GM18511 (cell line): Measurements from ENCODE around the gene ABCA12.

Experiments
- ATAC-seq: cut with Tn5 transposase; IDR thresholded peaks from one replicate; pipeline ENCODE4 v1.9.1; 2021; ENCODE audit warnings: mild to moderate bottlenecking, moderate library complexity; ENCODE audit not compliant: unreplicated experiment

ABCA12 gene

DNA sequence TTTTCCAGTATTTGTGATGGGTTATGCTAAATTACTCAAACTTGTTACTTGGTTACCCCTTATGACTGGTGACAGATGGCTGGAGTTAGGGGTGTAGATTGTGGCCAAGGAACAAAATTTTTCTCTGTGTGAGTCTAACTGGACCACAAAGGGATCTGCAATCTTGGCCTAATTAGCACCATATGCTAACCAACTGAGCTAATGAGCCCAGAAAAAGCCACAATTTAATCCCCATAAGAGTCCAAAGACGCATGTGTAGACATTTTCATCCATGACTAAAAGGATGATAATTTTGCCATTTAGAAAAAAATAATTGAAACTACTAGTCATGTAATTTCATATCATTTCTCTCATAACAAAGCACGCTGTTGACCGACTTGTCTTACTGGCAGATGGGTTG lies 151.2 kb downstream of the ABCA12 start:
- no peak for ATAC-seq

DNA sequence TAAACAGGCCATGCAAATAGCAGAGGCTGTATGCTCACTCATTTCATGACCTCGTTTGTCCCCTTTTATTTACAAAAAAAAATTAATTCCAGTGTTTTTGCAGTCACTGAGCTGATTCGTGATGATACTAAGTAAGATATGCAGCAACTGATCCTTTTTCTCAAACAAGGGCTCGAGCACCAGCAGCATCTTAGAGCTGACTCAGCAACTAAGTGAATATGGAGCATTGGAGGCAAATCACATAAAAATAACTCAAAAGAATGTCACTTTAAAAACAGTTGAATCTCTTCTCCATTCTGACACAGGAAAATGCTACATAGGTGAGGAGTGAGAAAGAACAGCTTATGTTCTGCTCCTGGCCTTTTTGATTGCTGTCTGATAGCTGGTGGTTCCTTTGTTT lies 152.8 kb downstream of the ABCA12 start:
- no peak for ATAC-seq

DNA sequence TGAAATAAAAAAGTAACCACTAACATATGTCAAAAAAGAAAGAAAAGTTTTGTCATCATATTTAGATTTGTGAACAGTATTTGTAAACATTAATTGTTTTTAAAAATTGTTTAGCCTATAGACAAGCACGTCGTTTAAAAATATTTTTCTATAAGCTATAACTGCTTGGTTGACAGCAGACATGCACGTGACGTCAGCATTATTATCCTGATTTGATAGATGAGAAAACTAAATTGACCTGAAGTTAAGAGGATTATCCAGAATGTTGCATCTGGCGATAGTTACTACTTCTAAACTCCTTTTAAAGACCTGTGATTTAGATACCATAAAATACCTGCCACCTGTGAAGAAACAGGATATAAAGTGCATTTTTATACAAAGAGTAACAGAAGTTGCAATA lies 172.0 kb downstream of the ABCA12 start:
- ATAC-seq, result no peak

DNA sequence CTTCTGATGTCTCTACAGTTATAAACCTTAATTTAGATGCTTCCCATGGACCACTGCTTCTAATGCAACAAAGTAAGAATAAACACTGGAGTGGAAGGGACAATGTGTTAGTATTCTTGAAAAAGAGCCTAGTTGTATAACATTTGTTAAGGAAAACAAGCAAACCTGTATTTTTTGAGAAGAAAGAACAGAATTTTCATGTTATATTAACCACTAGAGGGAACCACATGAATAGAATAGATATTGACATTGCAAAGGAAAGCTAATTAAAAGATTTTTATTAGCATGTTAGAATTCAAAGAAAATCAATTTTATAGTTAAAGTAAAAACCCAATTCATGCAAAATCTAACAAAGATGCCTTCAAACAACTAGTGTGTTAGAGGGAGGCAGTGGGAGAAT lies 177.7 kb downstream of the ABCA12 start:
- no peak for ATAC-seq

DNA sequence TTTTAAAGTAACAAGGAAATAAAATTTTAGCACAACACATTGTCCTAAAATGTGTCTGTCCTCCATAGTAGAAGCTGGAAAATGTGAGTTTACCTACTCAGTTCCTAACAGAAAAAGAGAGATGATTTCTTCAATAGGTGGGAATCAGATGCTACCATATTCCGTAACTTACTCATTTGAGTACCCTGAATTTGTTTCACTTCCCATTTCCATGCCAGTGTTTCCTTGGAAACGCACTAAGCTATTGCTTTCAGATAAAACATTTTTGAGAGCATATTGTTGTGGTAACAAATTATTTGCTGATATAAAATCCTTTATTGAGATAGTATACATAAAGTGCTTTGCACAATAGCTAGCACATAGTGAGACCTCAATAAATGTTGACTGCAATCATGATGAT lies 191.5 kb downstream of the ABCA12 start:
- no peak for ATAC-seq

DNA sequence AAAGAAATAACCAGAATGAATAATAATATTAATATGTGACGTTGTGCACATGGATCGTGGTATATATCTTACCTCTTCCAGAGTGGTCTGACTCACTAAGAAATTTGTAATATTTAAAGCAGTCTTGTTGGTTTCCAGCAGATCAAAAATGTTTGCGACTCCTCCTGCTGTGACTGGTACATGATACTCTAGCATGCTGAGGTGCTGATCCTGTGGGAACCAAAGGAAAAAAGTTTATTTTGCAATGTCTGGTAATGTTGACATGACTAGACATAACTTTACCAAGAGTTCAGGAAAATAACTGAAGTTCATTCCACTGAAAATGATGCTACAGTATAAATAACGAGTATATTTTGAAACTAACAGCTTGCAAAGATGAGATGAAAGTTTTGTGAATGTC lies 204.4 kb downstream of the ABCA12 start:
- no peak for ATAC-seq

DNA sequence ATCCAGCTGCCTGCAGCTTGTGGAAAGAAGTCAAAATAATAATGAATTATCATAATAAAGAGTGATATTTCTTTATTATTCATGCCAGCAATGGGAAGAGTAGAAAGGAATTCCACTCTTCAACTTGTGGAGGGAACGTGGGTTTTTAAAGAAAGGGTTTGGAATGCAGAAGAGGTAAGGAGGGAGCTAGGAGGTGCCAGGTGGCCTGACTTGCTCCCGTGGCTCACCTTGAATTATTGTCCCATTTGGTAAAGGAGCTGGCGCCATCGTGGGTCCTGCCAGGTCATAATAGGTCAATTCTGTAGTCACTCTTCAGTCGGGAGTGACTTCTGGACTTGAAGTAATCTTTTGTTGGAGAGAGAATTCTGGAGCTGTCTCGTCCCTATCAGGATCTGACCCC lies 233.8 kb downstream of the ABCA12 start:
- no peak for ATAC-seq

DNA sequence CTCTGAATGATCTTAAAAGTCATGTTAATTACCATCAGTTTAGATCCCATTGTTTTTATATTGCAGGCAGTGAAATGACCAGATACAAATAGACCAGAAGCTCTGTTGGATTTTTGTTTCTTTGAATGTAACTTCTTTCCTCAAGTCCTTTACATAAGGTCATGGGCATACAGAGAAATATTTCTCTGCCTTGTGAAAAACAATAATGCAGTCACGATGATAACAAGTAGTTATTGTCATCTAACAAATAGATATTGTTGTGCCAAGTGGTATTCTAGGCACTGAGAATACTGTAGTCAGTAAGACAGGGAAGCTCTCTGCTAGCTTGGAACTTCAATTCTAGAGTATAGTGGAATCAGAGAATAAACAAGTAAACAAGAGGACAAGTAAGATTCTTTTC lies 234.2 kb downstream of the ABCA12 start:
- no peak for ATAC-seq

DNA sequence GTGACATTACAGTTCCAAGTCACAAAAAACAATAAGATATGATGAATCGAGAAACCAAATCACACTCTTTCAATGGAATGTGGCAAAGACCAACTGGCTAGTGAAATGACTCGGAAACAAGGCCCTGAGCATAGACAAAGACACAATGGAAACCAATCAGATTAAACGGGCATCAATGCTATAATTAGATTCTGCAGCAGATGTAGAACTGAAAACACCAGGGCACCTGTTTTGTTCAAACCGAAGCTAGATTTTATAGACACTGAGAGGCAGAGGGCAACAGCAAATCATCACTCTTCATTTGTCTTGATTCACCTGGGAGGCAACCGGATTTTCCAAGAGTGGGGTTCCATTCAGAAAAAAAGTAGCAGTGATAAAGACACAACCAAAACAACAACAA lies 236.1 kb downstream of the ABCA12 start:
- no peak for ATAC-seq

DNA sequence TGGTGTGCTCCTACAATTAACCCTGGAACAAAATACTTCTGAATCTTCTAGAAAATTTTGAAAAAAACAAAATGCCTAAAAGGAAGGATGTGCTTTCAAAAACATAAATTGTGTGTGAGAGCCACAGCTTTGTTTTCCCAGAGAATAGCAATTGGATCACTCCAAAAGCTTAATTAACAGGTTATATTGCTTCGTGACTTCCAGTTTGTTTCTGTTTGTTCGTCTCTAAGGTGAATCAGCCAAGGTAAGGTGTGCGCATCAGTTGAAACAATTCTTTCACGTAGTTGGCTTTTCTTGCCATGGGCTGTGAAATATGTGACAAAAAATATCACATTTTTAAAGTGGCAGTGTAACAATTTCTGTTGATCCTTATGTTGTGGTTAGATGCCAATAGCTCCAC lies 238.7 kb downstream of the ABCA12 start:
- ATAC-seq, result no peak

DNA sequence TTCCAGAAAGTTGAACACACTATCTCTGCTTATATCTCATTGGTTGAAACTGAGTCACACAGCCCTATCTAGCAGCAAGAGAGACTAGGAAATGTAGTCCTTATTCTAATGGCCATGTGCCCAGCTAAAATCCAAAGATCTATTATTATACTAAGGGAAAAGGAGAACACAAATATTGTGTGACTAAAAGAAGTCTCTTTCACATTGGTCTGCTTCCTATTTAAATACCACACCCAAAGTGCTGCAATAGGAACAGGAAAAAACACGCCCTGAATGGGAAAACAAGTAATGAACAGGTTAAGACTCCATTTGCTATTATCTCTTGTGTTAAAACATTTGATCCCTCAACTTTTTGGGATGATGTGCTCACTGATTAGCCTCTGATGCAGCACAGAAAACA lies 242.2 kb downstream of the ABCA12 start:
- ATAC-seq, result no peak

DNA sequence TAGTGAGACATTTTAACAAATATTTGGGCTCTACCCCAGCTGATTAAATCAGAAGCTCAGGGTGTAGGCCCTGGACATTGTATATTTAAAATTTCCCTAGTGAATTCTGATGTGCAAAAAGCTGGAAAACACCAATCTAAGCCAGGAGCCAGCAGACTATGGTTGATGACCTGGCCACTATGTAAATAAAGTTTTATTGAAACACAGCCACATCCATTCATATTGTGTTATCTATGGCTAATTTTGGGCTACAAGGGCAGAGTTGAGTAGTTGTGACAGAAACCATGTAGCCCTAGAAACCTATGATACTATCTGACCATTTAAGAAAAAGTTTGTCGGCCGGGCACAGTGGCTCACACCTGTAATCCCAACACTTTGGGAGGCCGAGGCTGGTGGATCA lies 243.0 kb downstream of the ABCA12 start:
- no peak for ATAC-seq

DNA sequence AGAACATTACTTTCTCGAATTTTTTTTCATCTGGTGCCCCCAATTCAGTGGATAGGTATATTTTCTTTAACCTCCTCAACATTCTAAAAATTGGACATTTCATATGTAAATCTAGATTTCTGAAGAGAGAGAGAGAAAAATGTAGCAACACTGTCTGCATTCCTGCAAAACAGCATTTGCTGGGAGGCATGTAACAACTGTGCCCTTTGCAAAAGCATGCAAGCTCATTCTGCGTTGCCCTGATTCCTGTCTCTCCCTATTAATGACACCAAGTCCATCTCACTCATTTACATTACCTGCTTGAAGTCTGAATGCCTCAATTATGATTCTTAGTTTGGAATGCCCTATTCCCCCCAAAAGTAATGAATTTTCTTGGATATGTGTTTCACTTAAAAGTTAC lies 249.1 kb downstream of the ABCA12 start:
- ATAC-seq, result no peak

DNA sequence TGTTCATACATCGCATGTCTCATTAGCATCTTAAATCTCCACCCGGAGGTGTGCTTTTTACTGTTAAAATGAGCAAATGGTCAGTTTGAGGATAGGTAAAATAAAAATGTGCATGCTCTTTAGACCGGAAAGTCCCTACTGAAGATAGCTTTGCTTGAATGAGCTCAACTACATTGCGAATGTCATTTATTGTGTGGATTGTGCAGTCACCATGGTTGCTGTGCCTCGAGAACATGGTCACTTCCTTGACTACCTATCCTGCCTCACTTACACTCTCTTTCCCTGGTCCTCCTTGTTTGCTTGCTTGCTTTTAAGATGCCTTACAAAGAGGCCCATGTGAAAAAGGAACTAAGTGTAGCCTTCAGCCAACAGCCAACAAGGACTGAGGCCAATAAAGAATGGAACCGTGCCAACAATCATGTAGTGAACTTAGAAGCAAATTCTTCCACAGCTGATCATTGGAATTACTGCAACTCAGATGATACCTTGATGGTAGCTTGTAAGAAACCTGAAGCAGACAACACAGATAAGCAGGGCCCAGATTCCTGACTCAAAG lies 256.7 kb downstream of the ABCA12 start:
- ATAC-seq, result no peak
